Measurements from ENCODE around the gene CTSE.

- TF ChIP-seq CTCF (IDR thresholded peaks at IDR 0.05) (no peak), POLR2A (IDR thresholded peaks at IDR 0.05; ENCODE audit: low read depth) (no peak)
Observed at GRCh38 chr1:205963352-205964155, 60.1 kb downstream of the CTSE start.

Data from esophagus muscularis mucosa (tissue), 3 donors.